Lower leg skin (tissue), 4 donors: ENCODE measurements around the gene ST8SIA4. TPM values are rescaled to one million over a fixed set of nuclear protein-coding genes. Genes with fewer than 3 reads are reported as not detected.
"Not testable (repeated sequence)": the region's sequence is repeated elsewhere in the genome, so short reads cannot be mapped to it uniquely, and the experiment has no call there.

Experiments used
- DNase-seq, 2 donors: peaks; one replicate each; pipeline ENCODE4 v3.0.0-alpha.2; 2019; ENCODE audit warnings: low spot score in 2 of 2
- H3K4me3 ChIP-seq: fragments of 200-600 bp; sonication (generic); 2 replicates; pipeline ENCODE4 v1.5.1; 2017; ENCODE audit warnings: mild to moderate bottlenecking, low read depth; ENCODE audit not compliant: poor library complexity, severe bottlenecking
- POLR2A ChIP-seq, 2 donors: fragments of 450-650 bp; IDR thresholded peaks; one replicate each; pipeline ENCODE4 v1.6.1; 2016 to 2017; ENCODE audit warnings: antibody characterized with exemption in 2 of 2, mild to moderate bottlenecking in 1 of 2, moderate library complexity in 1 of 2
- WGBS, 2 donors: methylation state at CpG; one replicate each; pipeline ENCODE4 v1.1.5; 2018; 5-methylcytosine and 5-hydroxymethylcytosine counted together
- intact Hi-C: fragments of 100-400 bp; cut with DNase I; formaldehyde crosslinking; loops from one replicate; pipeline ENCODE4 v1.15.0; 2023; ENCODE audit warnings: low total_unique reads
- total RNA-seq, 4 donors: library from RNA; depleted of rRNA; stranded (reverse); fragments of >200 nt; gene quantifications; one replicate each; pipeline ENCODE4 v1.1.0, GENCODE V29; 2016
- TF ChIP-seq, protein P1 (sequence below), 3 donors: fragments of 450-650 bp; IDR thresholded peaks; one replicate each; pipeline ENCODE4 v1.5.1; 2016; ENCODE audit warnings: antibody characterized with exemption in 3 of 3, mild to moderate bottlenecking in 3 of 3, moderate library complexity in 2 of 3

ST8SIA4 gene
- total RNA-seq, 4 donors from 2014 or later = 0.68 to 1.3 (median 0.91) TPM

DNA sequence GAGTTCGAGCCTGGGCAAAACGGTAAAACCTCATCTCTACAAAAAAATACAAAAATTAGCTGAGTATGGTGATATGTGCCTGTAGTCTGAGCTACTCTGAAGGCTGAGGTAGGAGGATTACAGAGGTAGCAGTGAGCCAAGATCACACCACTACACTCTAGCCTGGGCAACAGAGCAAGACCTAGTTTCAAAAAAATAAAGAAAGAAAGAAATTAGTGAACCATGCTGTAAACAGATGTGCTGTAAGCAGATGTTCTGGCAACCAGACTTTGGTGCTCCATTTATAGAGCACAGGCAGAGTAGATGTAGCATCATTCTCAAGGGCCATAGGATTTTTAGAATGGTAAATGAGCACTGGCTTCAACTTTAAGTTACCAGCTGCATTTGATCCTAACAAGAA, 115.4 kb downstream of the ST8SIA4 start:
- intact Hi-C loops = no loop called here
- no peak for DNase-seq
- 92 to 95% methylated on average over 2 of the region's 2 CpGs for WGBS, 2 donors
- TF ChIP-seq, protein P1, sequence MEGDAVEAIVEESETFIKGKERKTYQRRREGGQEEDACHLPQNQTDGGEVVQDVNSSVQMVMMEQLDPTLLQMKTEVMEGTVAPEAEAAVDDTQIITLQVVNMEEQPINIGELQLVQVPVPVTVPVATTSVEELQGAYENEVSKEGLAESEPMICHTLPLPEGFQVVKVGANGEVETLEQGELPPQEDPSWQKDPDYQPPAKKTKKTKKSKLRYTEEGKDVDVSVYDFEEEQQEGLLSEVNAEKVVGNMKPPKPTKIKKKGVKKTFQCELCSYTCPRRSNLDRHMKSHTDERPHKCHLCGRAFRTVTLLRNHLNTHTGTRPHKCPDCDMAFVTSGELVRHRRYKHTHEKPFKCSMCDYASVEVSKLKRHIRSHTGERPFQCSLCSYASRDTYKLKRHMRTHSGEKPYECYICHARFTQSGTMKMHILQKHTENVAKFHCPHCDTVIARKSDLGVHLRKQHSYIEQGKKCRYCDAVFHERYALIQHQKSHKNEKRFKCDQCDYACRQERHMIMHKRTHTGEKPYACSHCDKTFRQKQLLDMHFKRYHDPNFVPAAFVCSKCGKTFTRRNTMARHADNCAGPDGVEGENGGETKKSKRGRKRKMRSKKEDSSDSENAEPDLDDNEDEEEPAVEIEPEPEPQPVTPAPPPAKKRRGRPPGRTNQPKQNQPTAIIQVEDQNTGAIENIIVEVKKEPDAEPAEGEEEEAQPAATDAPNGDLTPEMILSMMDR (IDR thresholded peaks at IDR 0.05) = no peak
- TF ChIP-seq POLR2A (IDR thresholded peaks at IDR 0.05) = no peak
- H3K4me3 ChIP-seq = no peak overlapping the region

DNA sequence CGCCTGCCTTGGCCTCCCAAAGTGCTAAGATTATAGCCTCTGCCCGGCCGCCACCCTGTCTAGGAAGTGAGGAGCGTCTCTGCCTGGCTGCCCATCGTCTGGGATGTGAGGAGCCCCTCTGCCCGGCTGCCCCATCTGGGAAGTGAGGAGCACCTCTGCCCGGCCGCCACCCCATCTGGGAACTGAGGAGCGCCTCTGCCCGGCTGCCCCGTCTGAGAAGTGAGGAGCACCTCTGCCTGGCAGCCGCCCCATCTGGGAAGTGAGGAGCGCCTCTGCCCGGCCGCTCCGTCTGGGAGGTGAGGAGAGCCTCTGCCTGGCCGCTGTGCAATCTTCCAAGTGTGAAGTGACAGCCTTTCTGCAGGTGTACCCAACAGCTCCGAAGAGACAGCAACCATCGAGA, 117.5 kb downstream of the ST8SIA4 start:
- DNase-seq, intact Hi-C loops, H3K4me3 ChIP-seq: not testable (repeated sequence)
- WGBS, 2 donors = 98% methylated on average over 4 to 18 of the region's 19 CpGs

DNA sequence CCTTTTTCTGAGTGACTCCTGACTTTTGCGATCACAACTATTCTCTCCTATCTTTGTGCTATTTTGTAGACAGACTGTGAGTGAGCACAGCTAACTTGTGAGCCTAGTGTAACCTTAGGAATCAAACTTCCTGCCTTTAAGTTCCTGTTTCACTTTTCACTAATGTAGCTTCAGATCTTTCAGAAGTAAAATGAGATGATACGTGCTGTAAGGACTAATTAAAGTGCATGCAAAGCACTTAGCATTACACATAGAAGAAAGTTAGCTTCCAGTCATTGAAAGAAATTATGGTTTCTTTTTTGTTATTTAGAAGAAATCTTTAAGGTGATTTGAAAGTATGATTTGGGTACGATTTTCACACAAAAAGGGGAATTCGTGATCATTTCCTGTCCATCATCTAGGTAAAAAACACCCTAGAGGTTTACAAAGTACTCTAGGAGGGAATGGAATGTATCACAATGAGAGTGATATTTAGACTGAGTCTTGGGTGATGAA, 122.7 kb downstream of the ST8SIA4 start:
- intact Hi-C loops = no loop called here

DNA sequence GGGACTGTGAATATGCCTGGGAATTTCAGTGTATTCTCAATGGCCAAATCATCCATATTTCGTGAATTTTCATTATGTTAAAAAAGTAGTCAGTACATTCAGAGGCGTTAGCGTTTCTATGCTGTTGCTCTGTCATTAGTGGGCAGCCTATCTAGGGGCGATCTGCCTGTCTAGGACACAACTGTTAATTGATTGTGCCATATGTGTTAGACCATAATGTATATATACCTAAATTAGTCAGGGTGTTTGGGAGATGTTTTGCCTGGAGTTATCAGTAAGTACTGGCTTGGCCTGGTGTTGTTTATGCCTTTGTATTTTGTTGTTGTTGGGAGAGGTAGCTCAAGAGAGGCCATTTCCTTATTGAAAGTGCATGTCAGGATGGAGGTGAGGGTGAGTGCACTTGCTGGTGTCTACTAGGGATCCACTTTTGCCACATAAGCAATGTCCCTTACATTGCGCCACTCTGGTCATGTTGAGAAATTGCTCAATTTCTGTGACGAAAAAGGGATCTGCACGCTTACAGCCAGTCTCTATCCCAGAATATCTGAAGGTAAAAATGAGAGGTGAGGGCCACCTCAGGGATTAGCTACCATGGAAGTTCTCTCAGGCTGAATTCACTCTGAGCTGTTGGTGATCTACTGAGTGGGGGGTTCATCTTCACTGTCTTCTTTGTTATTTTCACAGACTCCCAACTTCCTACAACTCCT, 123.3 kb downstream of the ST8SIA4 start:
- intact Hi-C loops = no loop called here
- H3K4me3 ChIP-seq = no peak overlapping the region
- DNase-seq = peak in 1 of 2 donors; percentile 55
- TF ChIP-seq, protein P1 (IDR thresholded peaks at IDR 0.05) = no peak
- TF ChIP-seq POLR2A (IDR thresholded peaks at IDR 0.05) = no peak
- WGBS, 2 donors = 89 to 97% methylated on average over 7 of the region's 7 CpGs

More for the DNA sequence above, 122.7 kb downstream of the ST8SIA4 start:
- no peak overlapping the region for H3K4me3 ChIP-seq
- TF ChIP-seq POLR2A (IDR thresholded peaks at IDR 0.05) = no peak
- TF ChIP-seq, protein P1 (IDR thresholded peaks at IDR 0.05) = no peak
- DNase-seq = no peak
- 69 to 76% methylated on average over 4 of the region's 4 CpGs for WGBS, 2 donors

DNA sequence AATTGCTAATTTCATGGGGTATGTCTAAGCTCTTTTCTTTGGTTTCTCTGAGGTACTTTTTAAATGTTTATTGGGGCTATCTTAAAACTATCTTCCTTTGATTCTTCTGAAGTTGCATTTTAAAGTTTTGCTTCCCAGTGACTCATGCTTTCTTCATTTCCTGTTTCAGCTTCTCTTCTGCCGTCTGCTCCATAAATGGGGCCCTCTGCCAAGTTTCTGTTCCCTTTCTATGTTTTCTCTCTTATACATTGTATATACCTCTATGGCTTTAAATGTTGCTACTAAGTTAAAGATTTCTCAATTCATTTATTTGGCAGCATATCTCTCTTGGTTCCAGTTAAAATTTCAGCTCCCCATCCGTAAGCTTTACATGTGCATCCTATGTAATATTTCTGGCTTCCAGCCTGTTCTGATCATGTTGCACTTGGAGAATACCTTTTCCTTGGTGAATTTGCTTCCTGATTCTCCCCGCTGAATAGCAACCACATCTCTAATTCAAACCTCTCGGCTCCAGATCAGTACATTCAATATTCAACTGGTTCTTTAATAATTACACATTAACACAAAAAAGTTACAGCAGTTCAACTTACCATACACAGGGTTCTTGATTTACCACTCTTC, 125.3 kb downstream of the ST8SIA4 start:
- peak in 1 of 2 donors; percentile 47 for DNase-seq
- intact Hi-C loops = no loop called here
- 26% methylated on average over 4 of the region's 4 CpGs for WGBS, 2 donors
- no peak overlapping the region for H3K4me3 ChIP-seq
- TF ChIP-seq, protein P1 (IDR thresholded peaks at IDR 0.05) = no peak
- no peak for TF ChIP-seq POLR2A (IDR thresholded peaks at IDR 0.05)

DNA sequence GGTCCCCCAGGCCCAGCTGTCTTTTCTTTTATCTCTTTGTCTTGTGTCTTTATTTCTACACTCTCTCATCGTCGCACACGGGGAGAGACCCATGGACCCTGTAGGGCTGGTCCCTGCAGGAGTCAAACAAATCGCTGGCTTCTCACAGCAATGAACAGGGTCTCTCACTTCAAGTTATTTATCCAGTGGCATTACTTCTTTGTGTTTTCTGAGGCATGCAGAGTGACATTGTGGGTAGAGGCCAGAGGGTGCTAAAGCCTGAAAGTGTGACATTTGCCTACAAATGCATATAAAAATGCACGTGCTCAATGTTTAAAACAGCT, 127.6 kb downstream of the ST8SIA4 start:
- no peak overlapping the region for H3K4me3 ChIP-seq
- 93 to 97% methylated on average over 5 of the region's 5 CpGs for WGBS, 2 donors
- DNase-seq = no peak
- no peak for TF ChIP-seq POLR2A (IDR thresholded peaks at IDR 0.05)
- TF ChIP-seq, protein P1 (IDR thresholded peaks at IDR 0.05) = no peak
- intact Hi-C loops = no loop called here
